T-cell (primary cell): ENCODE results near the gene TMPRSS15. TPM values are rescaled to one million over a fixed set of nuclear protein-coding genes. Genes with fewer than 3 reads are reported as not detected.

ENCODE experiments used
- ATAC-seq, 4 experiments: fragments of 200-7000 bp in 3 of 4; fragments of 150-1000 bp in 1 of 4; cut with Tn5 transposase; replicated peaks in 1 of 4; 1 replicate in 3 of 4; 2 replicates in 1 of 4; pipeline ENCODE4 v1.10.0; 2021; ENCODE audit warnings: moderate library complexity in 3 of 4, mild to moderate bottlenecking in 2 of 4, moderate number of reproducible peaks in 1 of 4
- CTCF ChIA-PET, 2 donors: fragments of 300-600 bp; sonication (Branson Sonifier 250); formaldehyde crosslinking; loops; one replicate each; lab custom pipeline; 2022; ENCODE audit warnings: antibody characterized with exemption in 2 of 2; lab: Charles Lee
- POLR2A ChIA-PET, 2 donors: fragments of 300-600 bp; sonication (Branson Sonifier 250); formaldehyde crosslinking; loops; one replicate each; lab custom pipeline; 2022; ENCODE audit warnings: antibody characterized with exemption in 2 of 2; lab: Charles Lee
- DNase-seq, 35 experiments: peaks; one replicate each; pipeline versions ENCODE4 v3.0.0 to v3.0.0-alpha.2; 2013 to 2023
- H3K27ac ChIP-seq: one replicate; pipeline ENCODE4 v1.5.1; 2013; ENCODE audit warnings: low read length
- H3K27me3 ChIP-seq, 2 experiments: replicated peaks in 1 of 2; 1 replicate in 1 of 2; 2 replicates in 1 of 2; pipeline versions ENCODE4 v1.6.1 to v1.7.0; 2013; ENCODE audit warnings: low read length in 1 of 2, mixed read lengths in 1 of 2; ENCODE audit not compliant: control insufficient read depth in 2 of 2, insufficient read depth in 2 of 2; ENCODE audit errors: extremely low read depth in 1 of 2
- H3K36me3 ChIP-seq, 2 donors: 1 replicate in 1 of 2; 2 replicates in 1 of 2; pipeline versions ENCODE4 v1.6.1 to v1.7.0; 2013; ENCODE audit warnings: low read length in 1 of 2; ENCODE audit not compliant: control insufficient read depth in 2 of 2, insufficient read depth in 1 of 2; ENCODE audit errors: extremely low read depth in 1 of 2
- H3K4me1 ChIP-seq, 2 experiments: 1 replicate in 1 of 2; 2 replicates in 1 of 2; pipeline versions ENCODE4 v1.6.1 to v1.7.0; 2013; ENCODE audit warnings: low read length in 2 of 2, mixed read lengths in 1 of 2; ENCODE audit not compliant: insufficient read depth in 2 of 2, control insufficient read depth in 1 of 2; ENCODE audit errors: extremely low read depth in 1 of 2
- H3K4me3 ChIP-seq, 2 donors: 1 replicate in 1 of 2; 2 replicates in 1 of 2; pipeline versions ENCODE4 v1.5.1 to v1.7.0; 2013; ENCODE audit warnings: mild to moderate bottlenecking in 2 of 2, low read length in 1 of 2, moderate library complexity in 1 of 2; ENCODE audit not compliant: control insufficient read depth in 1 of 2; ENCODE audit errors: extremely low read depth in 1 of 2
- H3K9me3 ChIP-seq: 2 replicates; pipeline ENCODE4 v1.7.0; 2013
- H3K27ac Mint-ChIP-seq, 2 donors: one replicate each; pipeline ENCODE4 v1.8.0; 2020 to 2021; ENCODE audit warnings: mild to moderate bottlenecking in 2 of 2, mixed read lengths in 2 of 2
- H3K27me3 Mint-ChIP-seq, 2 donors: one replicate each; pipeline ENCODE4 v1.8.0; 2021 to 2022; ENCODE audit warnings: mixed read lengths in 2 of 2
- H3K36me3 Mint-ChIP-seq: one replicate; pipeline ENCODE4 v1.8.0; 2021; ENCODE audit warnings: mixed read lengths
- H3K4me1 Mint-ChIP-seq, 3 donors: one replicate each; pipeline ENCODE4 v1.8.0; 2020 to 2022; ENCODE audit warnings: mixed read lengths in 3 of 3, mild to moderate bottlenecking in 1 of 3
- H3K4me3 Mint-ChIP-seq, 3 donors: one replicate each; pipeline ENCODE4 v1.8.0; 2020 to 2022; ENCODE audit warnings: mild to moderate bottlenecking in 3 of 3, mixed read lengths in 3 of 3, moderate library complexity in 3 of 3
- H3K9me3 Mint-ChIP-seq, 3 donors: one replicate each; pipeline ENCODE4 v1.8.0; 2020 to 2022; ENCODE audit warnings: mixed read lengths in 3 of 3
- WGBS: methylation state at CpG from one replicate; pipeline ENCODE4 v1.1.5; 2013; ENCODE audit warnings: missing lambda C conversion rate; ENCODE audit not compliant: insufficient coverage; 5-methylcytosine and 5-hydroxymethylcytosine counted together
- total RNA-seq, 35 experiments: library from RNA in 6 of 35; stranded (reverse) in 6 of 35; fragments of 120-200 nt in 1 of 35; gene quantifications; one replicate each; pipeline versions ENCODE4 v1.2.1 to v1.2.4 and lab custom pipeline; 2013 to 2026

The TMPRSS15 gene
- total RNA-seq (not detected), total RNA-seq (lab: John Stamatoyannopoulos, UW) (0 to 0.09 (median 0) reads per million in 29 experiments)
- not detected for total RNA-seq (2013)

DNA sequence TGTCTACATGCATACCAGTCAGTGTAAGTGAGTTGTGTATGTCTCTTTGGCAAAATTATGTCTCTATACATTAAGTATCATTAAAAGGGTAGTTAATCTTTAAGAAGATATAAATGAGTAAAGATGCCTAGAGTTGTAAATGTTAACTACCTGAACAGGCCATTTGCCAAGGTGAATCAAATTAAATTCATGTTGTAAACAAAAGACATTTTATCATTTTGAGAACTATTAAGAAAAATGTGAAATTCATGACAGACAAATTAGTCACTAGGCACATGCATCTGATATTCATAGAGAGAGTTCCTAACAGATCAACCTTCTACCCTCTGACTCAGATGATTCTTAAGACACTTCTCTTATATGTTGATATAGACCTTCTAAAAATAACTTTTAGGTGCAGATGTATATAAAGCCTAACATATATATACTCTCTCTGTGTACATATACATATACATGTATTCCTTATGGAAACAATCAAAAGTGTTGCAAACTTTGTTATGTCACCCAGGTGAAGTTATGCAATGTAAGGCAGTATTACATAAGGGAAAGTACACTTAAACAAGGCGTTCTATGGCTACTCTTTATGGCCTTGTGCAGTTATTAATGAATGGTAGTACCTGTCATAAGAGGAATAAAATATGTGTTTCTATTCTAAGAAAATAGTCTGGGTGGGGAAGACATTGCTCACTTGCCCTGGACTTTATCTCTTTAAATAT is at the start of gene TMPRSS15:
Gene TMPRSS15 (minus strand): TSS at position 51 of the 716 bp plus-strand sequence. CDS start 163 bp downstream, outside the sequence.
- Mint-ChIP-seq H3K36me3 (no peaks in the 10 kb centered on the region), H3K9me3 (peaks cover 0 to 12% (median 3%) of the 10 kb centered on the region in 3 donors), H3K27ac (no peak within 1 kb of the TSS), H3K4me3 (no peak within 1 kb of the TSS), H3K27me3 (no peaks in the 10 kb centered on the region), H3K4me1 (no peaks in the 10 kb centered on the region)
- ATAC-seq (no peak), DNase-seq (no peak)
- POLR2A ChIA-PET, result no interaction called here
- Histone ChIP-seq H3K36me3 (no peaks in the 10 kb centered on the region), H3K4me1 (no peaks in the 10 kb centered on the region), H3K27ac (no peak within 1 kb of the TSS), H3K9me3 (no peaks in the 10 kb centered on the region), H3K4me3 (no peak within 1 kb of the TSS), H3K27me3 (no peaks in the 10 kb centered on the region)
- CTCF ChIA-PET, result no interaction called here
- no CpG with 5 or more reads among the region's 1 CpG for WGBS

DNA sequence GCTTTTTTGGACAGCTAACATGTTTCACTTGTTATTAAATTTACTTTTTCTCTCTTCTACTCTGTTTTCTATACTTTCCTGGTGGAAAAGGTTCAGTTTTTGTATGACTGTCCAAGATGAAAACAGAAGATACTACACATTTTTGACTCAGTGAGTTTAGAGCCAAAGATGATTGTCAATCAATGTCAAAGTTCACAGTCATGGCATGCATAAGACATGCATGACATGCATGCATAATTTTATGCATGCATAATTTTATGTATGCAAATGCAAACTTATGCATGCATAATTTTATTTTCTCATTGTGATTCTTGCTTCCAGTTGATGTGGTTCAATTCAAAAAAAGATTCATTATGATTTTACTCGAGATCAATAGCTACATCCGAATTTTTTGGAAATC is 48.1 kb upstream of the TMPRSS15 start:
- H3K4me3 ChIP-seq, result no peak overlapping the region
- no peaks in the 10 kb centered on the region for H3K4me1 ChIP-seq
- H3K36me3 ChIP-seq, result no peaks in the 10 kb centered on the region
- CTCF ChIA-PET, result no interaction called here
- no peak overlapping the region for H3K27ac Mint-ChIP-seq
- no peaks in the 10 kb centered on the region for H3K27me3 ChIP-seq
- H3K27ac ChIP-seq, result no peak overlapping the region
- no peaks in the 10 kb centered on the region for H3K4me1 Mint-ChIP-seq
- DNase-seq, result no peak
- no peaks in the 10 kb centered on the region for H3K9me3 ChIP-seq
- WGBS, result no CpG with 5 or more reads among the region's 2 CpGs
- peaks cover 6 to 13% (median 6%) of the 10 kb centered on the region in 3 donors for H3K9me3 Mint-ChIP-seq
- H3K27me3 Mint-ChIP-seq, result no peaks in the 10 kb centered on the region
- no peak for ATAC-seq
- no peak overlapping the region for H3K4me3 Mint-ChIP-seq
- POLR2A ChIA-PET, result no interaction called here
- no peaks in the 10 kb centered on the region for H3K36me3 Mint-ChIP-seq

DNA sequence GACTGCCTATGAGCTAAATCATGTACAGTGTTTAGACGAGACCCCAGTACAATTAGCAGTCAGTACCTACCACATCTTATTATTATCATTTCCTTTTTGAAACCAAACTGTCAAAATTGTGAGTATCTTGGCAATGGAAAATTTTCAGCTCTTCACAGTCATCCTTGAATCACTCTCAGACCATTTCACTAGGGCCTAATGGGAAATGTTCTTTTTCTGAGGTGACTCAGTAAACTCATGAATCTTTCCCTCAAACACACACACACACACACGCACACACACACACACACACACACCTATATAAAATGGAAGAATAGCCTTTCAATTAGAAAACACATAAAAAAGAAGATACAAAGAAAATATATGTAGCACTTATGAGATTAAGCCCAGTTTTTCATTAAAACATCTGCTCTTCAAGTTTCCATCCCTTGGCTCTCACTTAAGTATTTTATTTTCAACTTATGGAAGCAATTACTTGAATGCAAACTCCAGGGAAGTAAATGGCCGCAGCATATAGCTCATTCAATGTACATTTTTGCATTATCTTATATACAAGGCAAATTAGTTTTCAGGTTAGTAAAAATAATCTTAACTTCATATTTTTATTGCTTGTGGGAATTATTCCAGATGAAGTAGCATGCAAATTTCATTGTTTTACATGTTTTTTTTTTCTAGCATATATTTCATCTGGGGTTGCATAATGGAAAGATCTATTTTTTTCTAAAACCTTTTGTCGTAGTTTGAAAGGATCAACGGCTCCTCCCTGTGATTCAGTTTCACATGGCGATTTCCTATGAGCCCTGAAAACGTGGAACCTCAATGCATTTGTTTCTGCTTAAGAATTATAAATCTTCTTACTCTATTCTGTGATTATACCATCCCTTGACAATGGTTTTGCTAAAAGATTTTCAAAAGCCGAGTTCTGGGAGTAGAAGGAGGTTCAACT is 46.3 kb upstream of the TMPRSS15 start:
- Histone ChIP-seq H3K27ac (no peak overlapping the region), H3K9me3 (no peaks in the 10 kb centered on the region), H3K36me3 (no peaks in the 10 kb centered on the region), H3K4me3 (no peak overlapping the region), H3K27me3 (no peaks in the 10 kb centered on the region), H3K4me1 (no peaks in the 10 kb centered on the region)
- CTCF ChIA-PET, result interaction anchor here in 1 of 2 donors (0.7 kb wide), 1 partner anchor 29 kb away, joined by 5 read pairs; no protein-coding TSS in a partner anchor
- DNase-seq, result no peak
- POLR2A ChIA-PET, result no interaction called here
- Mint-ChIP-seq H3K4me3 (no peak overlapping the region), H3K4me1 (no peaks in the 10 kb centered on the region), H3K36me3 (no peaks in the 10 kb centered on the region), H3K9me3 (peaks cover 8 to 18% (median 14%) of the 10 kb centered on the region in 3 donors), H3K27me3 (no peaks in the 10 kb centered on the region), H3K27ac (no peak overlapping the region)
- no CpG with 5 or more reads among the region's 8 CpGs for WGBS
- no peak for ATAC-seq

DNA sequence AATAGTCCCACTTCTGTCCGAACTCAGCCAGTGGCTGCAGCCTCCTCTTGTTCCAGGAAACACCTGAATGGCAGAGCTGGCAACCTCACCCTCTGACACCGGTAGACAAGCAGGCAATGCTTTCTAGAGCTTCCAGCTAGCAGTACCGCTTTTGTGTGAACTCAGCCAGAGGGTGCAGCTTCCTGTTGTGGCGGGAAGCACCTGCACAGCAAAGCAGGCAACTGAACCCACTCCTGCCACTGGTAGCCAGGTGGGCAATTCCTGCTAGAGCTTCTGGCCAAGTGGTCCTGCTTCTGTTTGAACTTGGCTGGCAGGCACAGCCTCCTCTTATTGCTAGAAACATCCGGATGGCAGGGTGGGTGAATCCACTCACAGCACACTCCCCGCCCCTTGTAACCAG is 40.1 kb upstream of the TMPRSS15 start:
- peaks cover 0 to 8% of the 10 kb centered on the region in 2 experiments for H3K4me1 ChIP-seq
- peaks cover 2 to 20% (median 11%) of the 10 kb centered on the region in 3 donors for H3K9me3 Mint-ChIP-seq
- H3K27me3 ChIP-seq, result peaks cover 0 to 3% of the 10 kb centered on the region in 2 experiments
- no peak overlapping the region for H3K27ac Mint-ChIP-seq
- no peak overlapping the region for H3K4me3 Mint-ChIP-seq
- H3K27ac ChIP-seq, result no peak overlapping the region
- ATAC-seq (peak in 3 of 4 experiments; percentile 27 to 85 (median 29)), DNase-seq (peak in 8 of 35 experiments; percentile 2 to 26 (median 14))
- ChIA-PET CTCF (no interaction called here), POLR2A (no interaction called here)
- peaks cover 0 to 8% (median 2%) of the 10 kb centered on the region in 3 donors for H3K4me1 Mint-ChIP-seq
- no peaks in the 10 kb centered on the region for H3K9me3 ChIP-seq
- no peak overlapping the region for H3K4me3 ChIP-seq
- no peaks in the 10 kb centered on the region for H3K27me3 Mint-ChIP-seq
- H3K36me3 Mint-ChIP-seq, result no peaks in the 10 kb centered on the region
- WGBS, result 0% methylated on average over 5 of the region's 6 CpGs
- no peaks in the 10 kb centered on the region for H3K36me3 ChIP-seq

DNA sequence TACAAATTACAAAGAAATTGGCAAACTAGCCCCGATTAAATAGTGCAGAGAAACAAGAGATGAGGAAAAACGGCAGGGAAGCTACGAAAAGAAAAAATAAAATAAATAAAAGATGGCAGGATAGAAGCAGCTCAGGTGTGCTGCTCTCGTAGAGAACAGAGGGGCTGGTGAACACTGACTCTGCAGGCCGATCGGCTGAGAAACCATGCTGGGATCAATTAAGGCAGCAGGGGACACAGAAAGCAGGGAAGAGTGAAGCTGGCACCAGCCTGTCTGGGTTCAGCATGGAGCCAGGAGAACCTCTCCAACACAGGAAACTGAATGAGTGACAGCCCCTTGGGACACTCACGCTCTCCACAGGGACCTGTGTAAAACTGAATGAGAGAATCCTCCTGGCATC is 39.5 kb upstream of the TMPRSS15 start:
- ATAC-seq (no peak), DNase-seq (no peak)
- Mint-ChIP-seq H3K27ac (no peak overlapping the region), H3K4me1 (peaks cover 0 to 8% (median 2%) of the 10 kb centered on the region in 3 donors), H3K27me3 (no peaks in the 10 kb centered on the region), H3K9me3 (peaks cover 2 to 20% (median 11%) of the 10 kb centered on the region in 3 donors), H3K4me3 (no peak overlapping the region), H3K36me3 (no peaks in the 10 kb centered on the region)
- Histone ChIP-seq H3K27ac (no peak overlapping the region), H3K9me3 (no peaks in the 10 kb centered on the region), H3K4me3 (no peak overlapping the region), H3K4me1 (peaks cover 0 to 8% of the 10 kb centered on the region in 2 experiments), H3K27me3 (peaks cover 0 to 3% of the 10 kb centered on the region in 2 experiments), H3K36me3 (no peaks in the 10 kb centered on the region)
- WGBS, result 59% methylated on average over 7 of the region's 7 CpGs
- POLR2A ChIA-PET, result no interaction called here
- CTCF ChIA-PET, result no interaction called here

DNA sequence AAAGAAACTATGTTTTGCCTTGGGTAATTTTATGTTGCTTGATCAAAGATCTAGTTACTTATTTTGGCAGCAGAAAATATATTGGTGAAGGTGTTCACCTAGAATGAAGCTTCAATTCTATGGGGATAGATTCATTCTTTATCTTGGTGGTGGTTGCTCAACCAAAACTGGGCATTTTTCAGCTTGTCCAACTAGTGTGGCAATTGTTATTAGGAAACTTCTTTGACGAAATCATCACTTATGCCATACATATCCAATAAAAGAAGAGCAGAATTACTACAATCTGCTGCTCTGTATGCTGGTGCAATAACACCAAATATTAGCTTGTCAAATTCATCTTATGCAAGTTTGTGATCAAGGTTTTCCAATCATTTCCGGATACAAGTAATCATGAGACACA is 26.8 kb upstream of the TMPRSS15 start:
- 57% methylated on average over 1 of the region's 2 CpGs for WGBS
- H3K27ac Mint-ChIP-seq, result no peak overlapping the region
- no peaks in the 10 kb centered on the region for H3K27me3 Mint-ChIP-seq
- no peaks in the 10 kb centered on the region for H3K36me3 Mint-ChIP-seq
- Histone ChIP-seq H3K36me3 (no peaks in the 10 kb centered on the region), H3K27ac (no peak overlapping the region), H3K27me3 (no peaks in the 10 kb centered on the region), H3K4me3 (no peak overlapping the region), H3K4me1 (no peaks in the 10 kb centered on the region), H3K9me3 (no peaks in the 10 kb centered on the region)
- H3K4me3 Mint-ChIP-seq, result no peak overlapping the region
- peaks cover 0 to 4% (median 0%) of the 10 kb centered on the region in 3 donors for H3K9me3 Mint-ChIP-seq
- DNase-seq (no peak), ATAC-seq (no peak)
- ChIA-PET CTCF (no interaction called here), POLR2A (no interaction called here)
- H3K4me1 Mint-ChIP-seq, result no peaks in the 10 kb centered on the region
